GM12878 (cell line): ENCODE data around the gene GPC3. TPM values are rescaled to one million over a fixed set of nuclear protein-coding genes. Genes with fewer than 3 reads are reported as not detected.

Source experiments
- BCL11A ChIP-seq: IDR thresholded peaks from 2 replicates; pipeline ENCODE4 v1.6.1; 2011; ENCODE audit warnings: low read depth, low read length
- BCL3 ChIP-seq: IDR thresholded peaks from 2 replicates; pipeline ENCODE4 v1.6.1; 2011; ENCODE audit warnings: borderline replicate concordance, low read depth, mild to moderate bottlenecking, moderate library complexity, low read length; ENCODE audit not compliant: insufficient read depth, poor library complexity, severe bottlenecking
- BHLHE40 ChIP-seq, 2 experiments: fragments of 450-650 bp in 1 of 2; IDR thresholded peaks; 2 replicates each; pipeline ENCODE4 v1.6.1; 2011 to 2017; ENCODE audit warnings: low read depth in 2 of 2, borderline replicate concordance in 1 of 2, improper control_type of control experiment in 1 of 2, low read length in 1 of 2, mild to moderate bottlenecking in 1 of 2
- CBX5 ChIP-seq: sonication (generic); IDR thresholded peaks from 2 replicates; pipeline ENCODE4 v1.6.1; 2016; ENCODE audit warnings: low read depth, moderate library complexity, mild to moderate bottlenecking, inconsistent platforms
- CHD2 ChIP-seq: IDR thresholded peaks from 2 replicates; pipeline ENCODE4 v1.6.1; 2011; ENCODE audit warnings: low read depth, low read length, improper control_type of control experiment, borderline replicate concordance
- NR2C1 ChIP-seq: fragments of 450-650 bp; IDR thresholded peaks from 2 replicates; pipeline ENCODE4 v1.6.1; 2017; ENCODE audit warnings: antibody characterized with exemption, mild to moderate bottlenecking, moderate library complexity
- PAX5 ChIP-seq: IDR thresholded peaks from 2 replicates; pipeline ENCODE4 v1.6.1; 2011; ENCODE audit warnings: low read depth, low read length, borderline replicate concordance
- SMARCA5 ChIP-seq: fragments of 450-650 bp; IDR thresholded peaks from 2 replicates; pipeline ENCODE4 v1.6.1; 2017; ENCODE audit warnings: mild to moderate bottlenecking
- ZBTB40 ChIP-seq: fragments of 450-650 bp; IDR thresholded peaks from 2 replicates; pipeline ENCODE4 v1.6.1; 2016; ENCODE audit warnings: mild to moderate bottlenecking, moderate library complexity, borderline replicate concordance
- polyA plus RNA-seq, 11 experiments: library from polyadenylated mRNA; depleted of rRNA in 4 of 11; unstranded in 6 of 11; stranded (reverse) in 5 of 11; fragments of >200 nt; fragmentation: Nextera tagmentation in 4 of 11; fragmentation: Illumina TruSeq in 1 of 11; extraction: Ambion mirVana in 4 of 11; extraction: Trizol in 1 of 11; gene quantifications; 1 replicate in 1 of 11; 2 replicates in 10 of 11; pipeline versions ENCODE4 v1.2.1 to v1.2.3, GENCODE V29; 2011 to 2016; ENCODE audit warnings: inconsistent platforms in 2 of 11, missing spikeins in 2 of 11, low read depth in 1 of 11
- total RNA-seq, 4 experiments: library from RNA; depleted of rRNA in 3 of 4; stranded (reverse); fragments of >200 nt in 3 of 4; fragmentation: Illumina TruSeq in 1 of 4; extraction: Trizol in 1 of 4; gene quantifications; 2 replicates each; pipeline versions ENCODE4 v1.2.1 to v1.2.3, GENCODE V29; 2013 to 2021

The GPC3 gene
- total and polyA plus RNA-seq, 10 of the 15 experiments (the other 5 are each of a cell fraction or from before 2014, with no cell fraction given), result 0.09 to 0.82 TPM; not detected in 8

- TF ChIP-seq ZBTB40 (no peak), SMARCA5 (no peak), BCL3 (no peak), CBX5 (no peak), PAX5 (no peak), BCL11A (no peak), NR2C1 (no peak), CHD2 (no peak), BHLHE40 (IDR thresholded peaks at IDR 0.05; ENCODE audit: borderline replicate concordance in 1 of 2, low read depth in 2 of 2, low read length in 1 of 2) (no peak)
Measured at GRCh38 chrX:133610056-133610455, 375.3 kb downstream of the GPC3 start (continued).
